B cell (primary cell): ENCODE data around the gene STIMATE.

Experiments used
- CTCF ChIP-seq: fragments of 200-600 bp; IDR thresholded peaks from one replicate; pipeline ENCODE4 v1.8.0; 2022; ENCODE audit warnings: antibody characterized with exemption, mild to moderate bottlenecking
- EZH2 ChIP-seq: IDR thresholded peaks from 2 replicates; pipeline ENCODE4 v1.6.1; 2012; ENCODE audit warnings: borderline replicate concordance, low read depth, mild to moderate bottlenecking, moderate library complexity, low read length; ENCODE audit not compliant: insufficient read depth, poor library complexity, severe bottlenecking

- TF ChIP-seq CTCF (no peak), EZH2 (no peak)
Observed at GRCh38 chr3:52829482-52829881, 67.9 kb downstream of the STIMATE start.
